DND-41 (cell line): ENCODE measurements around the gene NRXN2.
"Not testable (repeated sequence)": the region's sequence is repeated elsewhere in the genome, so short reads cannot be mapped to it uniquely, and the experiment has no call there.

Source experiments
- ATAC-seq: fragments of 200-7000 bp; cut with Tn5 transposase; 3 replicates; pipeline ENCODE4 v1.9.1; 2021; ENCODE audit warnings: low read depth; ENCODE audit not compliant: insufficient read depth
- DNase-seq: peaks from one replicate; pipeline ENCODE4 v3.0.0-alpha.2; 2020
- H2AFZ ChIP-seq: 2 replicates; pipeline ENCODE4 v1.6.0; 2012; ENCODE audit warnings: low read depth, low read length
- H3K27ac ChIP-seq: 2 replicates; pipeline ENCODE4 v1.5.1; 2012; ENCODE audit warnings: low read length, inconsistent platforms
- H3K27me3 ChIP-seq: fragments of 200-600 bp; sonication (generic); 2 replicates; pipeline ENCODE4 v1.6.0; 2012; ENCODE audit warnings: low read length, mild to moderate bottlenecking, inconsistent platforms; ENCODE audit not compliant: insufficient read depth, poor library complexity
- H3K36me3 ChIP-seq: 2 replicates; pipeline ENCODE4 v1.5.1; 2012; ENCODE audit warnings: low read length, inconsistent platforms; ENCODE audit not compliant: insufficient read depth
- H3K4me1 ChIP-seq: 2 replicates; pipeline ENCODE4 v1.5.1; 2012; ENCODE audit warnings: mild to moderate bottlenecking, low read length; ENCODE audit not compliant: insufficient read depth
- H3K4me2 ChIP-seq: 2 replicates; pipeline ENCODE4 v1.6.0; 2012; ENCODE audit warnings: mild to moderate bottlenecking, moderate library complexity, low read length, inconsistent platforms; ENCODE audit not compliant: insufficient read depth
- H3K4me3 ChIP-seq, 2 experiments: fragments of 200-600 bp in 1 of 2; shearing (Covaris generic) in 1 of 2; 2 replicates each; pipeline ENCODE4 v1.5.1; 2012 to 2016; ENCODE audit warnings: inconsistent platforms in 2 of 2, low read length in 2 of 2, mild to moderate bottlenecking in 2 of 2, low read depth in 1 of 2, moderate library complexity in 1 of 2
- H3K79me2 ChIP-seq: 2 replicates; pipeline ENCODE4 v1.6.0; 2012; ENCODE audit warnings: low read length, inconsistent platforms; ENCODE audit not compliant: insufficient read depth
- H3K9ac ChIP-seq: 2 replicates; pipeline ENCODE4 v1.6.0; 2012; ENCODE audit warnings: low read depth, mild to moderate bottlenecking, inconsistent platforms, low read length, moderate library complexity
- H3K9me3 ChIP-seq: 2 replicates; pipeline ENCODE4 v1.5.1; 2012; ENCODE audit warnings: low read length, moderate library complexity, mild to moderate bottlenecking, inconsistent platforms; ENCODE audit not compliant: insufficient read depth, severe bottlenecking
- H4K20me1 ChIP-seq: 2 replicates; pipeline ENCODE4 v1.6.0; 2012; ENCODE audit warnings: low read length; ENCODE audit not compliant: insufficient read depth
- EZH2 ChIP-seq: IDR thresholded peaks from 3 replicates; pipeline ENCODE4 v1.6.1; 2012; ENCODE audit warnings: borderline replicate concordance, low read depth, mild to moderate bottlenecking, moderate library complexity, low read length, inconsistent platforms; ENCODE audit not compliant: severe bottlenecking
- TF ChIP-seq, protein P1 (sequence below): IDR thresholded peaks from 2 replicates; pipeline ENCODE4 v1.5.1; 2012; ENCODE audit warnings: borderline replicate concordance, low read length, moderate library complexity, mild to moderate bottlenecking; ENCODE audit not compliant: poor library complexity, severe bottlenecking; ENCODE audit errors: extremely low read depth

The NRXN2 gene

DNA sequence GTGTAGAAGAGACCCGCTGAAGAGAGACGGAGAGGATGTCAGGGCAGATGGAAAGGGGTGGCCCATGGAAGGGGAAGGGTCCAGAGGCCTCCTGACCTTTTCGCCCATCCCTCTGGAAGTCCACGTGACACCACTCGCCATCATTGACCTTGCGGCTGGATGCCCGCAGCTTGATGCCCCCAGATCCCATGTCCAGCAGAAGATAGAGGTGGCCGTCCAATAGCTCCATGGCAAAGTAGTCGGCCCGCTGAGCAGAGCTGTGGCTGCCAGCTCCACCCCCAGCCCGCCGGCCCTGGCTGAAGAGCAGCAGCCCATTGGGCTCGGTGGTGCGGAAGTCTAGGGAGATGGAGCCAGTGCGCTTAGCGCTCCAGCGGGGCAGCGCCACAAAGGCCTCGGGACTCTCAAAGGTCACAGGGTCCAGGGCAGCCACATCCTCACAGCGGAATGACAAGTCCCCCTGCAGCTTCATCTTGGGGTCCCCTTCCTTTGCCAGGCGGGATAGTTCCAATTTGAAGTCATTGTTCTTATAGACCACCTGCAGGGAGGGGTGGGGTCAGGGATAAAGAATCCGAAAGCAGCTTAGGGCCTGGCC lies 55.7 kb downstream of the NRXN2 start:
- no peak for ATAC-seq

DNA sequence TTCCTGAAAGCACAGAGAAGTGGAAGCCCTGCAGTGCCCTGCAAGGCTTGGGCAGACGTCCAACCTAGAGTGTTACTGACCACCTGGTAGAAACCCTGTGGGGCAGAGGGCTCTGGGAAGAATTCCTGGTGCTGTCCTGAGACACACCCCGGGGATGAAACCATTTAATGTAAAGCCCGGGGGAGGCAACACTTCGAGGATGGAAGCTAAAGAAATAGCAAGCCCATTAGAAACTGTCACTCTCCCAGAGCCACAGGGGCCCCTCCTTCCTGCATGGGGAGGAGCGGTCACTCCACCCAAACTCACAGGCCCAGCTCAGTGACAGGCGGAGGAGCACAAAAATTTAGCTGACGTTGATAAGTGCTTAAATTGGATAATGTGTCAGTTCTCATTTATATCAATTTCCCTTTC lies 57.6 kb downstream of the NRXN2 start:
- no peak for ATAC-seq
- H4K20me1 ChIP-seq: no peaks in the 10 kb centered on the region
- H3K27ac ChIP-seq: no peak overlapping the region
- H3K27me3 ChIP-seq: peaks cover 3% of the 10 kb centered on the region
- H3K4me2 ChIP-seq: no peak overlapping the region
- TF ChIP-seq EZH2: no peak
- TF ChIP-seq, protein P1, sequence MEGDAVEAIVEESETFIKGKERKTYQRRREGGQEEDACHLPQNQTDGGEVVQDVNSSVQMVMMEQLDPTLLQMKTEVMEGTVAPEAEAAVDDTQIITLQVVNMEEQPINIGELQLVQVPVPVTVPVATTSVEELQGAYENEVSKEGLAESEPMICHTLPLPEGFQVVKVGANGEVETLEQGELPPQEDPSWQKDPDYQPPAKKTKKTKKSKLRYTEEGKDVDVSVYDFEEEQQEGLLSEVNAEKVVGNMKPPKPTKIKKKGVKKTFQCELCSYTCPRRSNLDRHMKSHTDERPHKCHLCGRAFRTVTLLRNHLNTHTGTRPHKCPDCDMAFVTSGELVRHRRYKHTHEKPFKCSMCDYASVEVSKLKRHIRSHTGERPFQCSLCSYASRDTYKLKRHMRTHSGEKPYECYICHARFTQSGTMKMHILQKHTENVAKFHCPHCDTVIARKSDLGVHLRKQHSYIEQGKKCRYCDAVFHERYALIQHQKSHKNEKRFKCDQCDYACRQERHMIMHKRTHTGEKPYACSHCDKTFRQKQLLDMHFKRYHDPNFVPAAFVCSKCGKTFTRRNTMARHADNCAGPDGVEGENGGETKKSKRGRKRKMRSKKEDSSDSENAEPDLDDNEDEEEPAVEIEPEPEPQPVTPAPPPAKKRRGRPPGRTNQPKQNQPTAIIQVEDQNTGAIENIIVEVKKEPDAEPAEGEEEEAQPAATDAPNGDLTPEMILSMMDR: no peak
- no peaks in the 10 kb centered on the region for H3K4me1 ChIP-seq
- H3K79me2 ChIP-seq: no peaks in the 10 kb centered on the region
- no peak overlapping the region for H3K9ac ChIP-seq
- H3K36me3 ChIP-seq: no peaks in the 10 kb centered on the region
- no peaks in the 10 kb centered on the region for H3K9me3 ChIP-seq
- H2AFZ ChIP-seq: no peak overlapping the region
- DNase-seq: no peak
- no peak overlapping the region for H3K4me3 ChIP-seq

More for the DNA sequence above, 55.7 kb downstream of the NRXN2 start:
- H3K9me3 ChIP-seq: no peaks in the 10 kb centered on the region
- H3K79me2 ChIP-seq: no peaks in the 10 kb centered on the region
- no peaks in the 10 kb centered on the region for H3K36me3 ChIP-seq
- no peak overlapping the region for H3K27ac ChIP-seq
- H2AFZ ChIP-seq: no peak overlapping the region
- no peak overlapping the region for H3K4me2 ChIP-seq
- H3K9ac ChIP-seq: no peak overlapping the region
- peaks cover 8% of the 10 kb centered on the region for H3K27me3 ChIP-seq
- no peak for DNase-seq
- H3K4me1 ChIP-seq: no peaks in the 10 kb centered on the region
- no peak for TF ChIP-seq EZH2
- TF ChIP-seq, protein P1: no peak
- H4K20me1 ChIP-seq: no peaks in the 10 kb centered on the region
- H3K4me3 ChIP-seq: no peak overlapping the region

DNA sequence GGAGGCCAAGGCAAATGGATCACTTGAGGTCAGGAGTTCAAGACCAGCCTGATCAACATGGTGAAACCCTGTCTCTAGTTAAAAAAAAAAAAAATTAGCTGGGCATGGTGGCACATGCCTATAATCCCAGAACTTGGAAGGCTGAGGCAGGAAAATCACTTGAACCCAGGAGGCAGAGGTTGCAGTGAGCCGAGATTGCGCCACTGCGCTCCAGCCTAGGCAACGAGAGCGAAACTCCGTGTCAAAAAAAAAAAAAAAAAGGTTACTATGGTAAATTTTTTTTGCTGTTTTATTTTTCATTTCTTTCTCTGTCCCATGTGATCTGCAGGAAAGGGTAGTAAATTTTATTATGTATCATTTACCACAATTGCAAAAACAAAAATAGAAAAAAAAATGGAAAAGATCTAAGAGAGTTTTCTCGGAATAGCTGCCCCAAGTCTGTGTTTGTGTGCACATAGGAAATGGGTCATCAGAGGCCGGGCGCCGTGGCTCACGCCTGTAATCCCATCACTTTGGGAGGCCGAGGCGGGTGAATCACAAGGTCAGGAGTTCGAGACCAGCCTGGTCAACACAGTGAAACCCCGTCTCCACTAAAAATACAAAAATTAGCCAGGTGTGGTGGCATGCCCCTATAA lies 58.6 kb downstream of the NRXN2 start:
- H2AFZ ChIP-seq, H3K79me2 ChIP-seq, ATAC-seq, DNase-seq, H3K4me3 ChIP-seq, H3K4me1 ChIP-seq, H3K36me3 ChIP-seq, H3K9ac ChIP-seq, H3K27ac ChIP-seq, H3K27me3 ChIP-seq, H3K4me2 ChIP-seq, H3K9me3 ChIP-seq, H4K20me1 ChIP-seq: not testable (repeated sequence)

DNA sequence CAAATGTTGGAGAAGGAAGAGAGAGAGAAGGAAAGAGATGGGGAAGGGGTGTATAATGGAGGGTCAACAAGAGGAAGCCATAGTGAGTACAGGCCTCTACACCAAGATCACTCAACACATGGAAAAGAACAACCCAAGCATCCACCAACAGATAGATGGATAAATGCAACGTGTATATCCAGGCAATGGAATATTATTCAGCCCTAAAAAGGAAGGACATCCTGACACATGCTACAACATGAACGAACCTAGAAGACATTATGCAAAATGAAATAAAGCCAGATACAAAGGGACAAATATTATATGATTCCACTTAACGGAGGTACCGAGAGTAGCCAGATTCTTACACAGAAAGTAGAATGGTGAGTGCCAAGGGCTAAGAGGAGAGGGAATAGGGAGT lies 59.3 kb downstream of the NRXN2 start:
- H3K4me1 ChIP-seq: no peaks in the 10 kb centered on the region
- ATAC-seq: no peak
- DNase-seq: no peak
- no peaks in the 10 kb centered on the region for H3K79me2 ChIP-seq
- TF ChIP-seq, protein P1: no peak
- TF ChIP-seq EZH2: no peak
- no peak overlapping the region for H3K4me3 ChIP-seq
- H2AFZ ChIP-seq: no peak overlapping the region
- no peak overlapping the region for H3K9ac ChIP-seq
- no peaks in the 10 kb centered on the region for H3K36me3 ChIP-seq
- no peaks in the 10 kb centered on the region for H3K27me3 ChIP-seq
- no peaks in the 10 kb centered on the region for H3K9me3 ChIP-seq
- no peak overlapping the region for H3K4me2 ChIP-seq
- no peak overlapping the region for H3K27ac ChIP-seq
- no peaks in the 10 kb centered on the region for H4K20me1 ChIP-seq
